Neural progenitor cell (in vitro differentiated cells): Measurements from ENCODE around the gene PSD. TPM values are rescaled to one million over a fixed set of nuclear protein-coding genes. Genes with fewer than 3 reads are reported as not detected.

Experiments used
- DNase-seq: peaks from one replicate; pipeline ENCODE4 v3.0.0-alpha.2; 2016; ENCODE audit warnings: low spot score
- H2AFZ ChIP-seq: fragments of 200-600 bp; sonication (generic); replicated peaks from 2 replicates; pipeline ENCODE4 v1.6.1; 2016; ENCODE audit warnings: antibody characterized with exemption
- H3F3A ChIP-seq: fragments of 200-600 bp; sonication (generic); 2 replicates; pipeline ENCODE4 v1.6.1; 2016; ENCODE audit warnings: antibody characterized with exemption, low read depth
- H3K27ac ChIP-seq: fragments of 200-600 bp; sonication (generic); 2 replicates; pipeline ENCODE4 v1.5.1; 2016; ENCODE audit warnings: mild to moderate bottlenecking
- H3K27me3 ChIP-seq: fragments of 200-600 bp; sonication (generic); 2 replicates; pipeline ENCODE4 v1.6.1; 2016; ENCODE audit warnings: mild to moderate bottlenecking, moderate library complexity
- H3K36me3 ChIP-seq: fragments of 200-600 bp; sonication (generic); 2 replicates; pipeline ENCODE4 v1.5.1; 2016
- H3K4me1 ChIP-seq: fragments of 200-600 bp; sonication (generic); 2 replicates; pipeline ENCODE4 v1.6.1; 2016; ENCODE audit warnings: mixed run types
- H3K4me2 ChIP-seq: fragments of 200-600 bp; sonication (generic); 2 replicates; pipeline ENCODE4 v1.6.1; 2016
- H3K4me3 ChIP-seq: fragments of 200-600 bp; sonication (generic); 2 replicates; pipeline ENCODE4 v1.5.1; 2016
- H3K79me2 ChIP-seq: fragments of 200-600 bp; sonication (generic); 2 replicates; pipeline ENCODE4 v1.6.1; 2016; ENCODE audit warnings: low read depth
- H3K9ac ChIP-seq: fragments of 200-600 bp; sonication (generic); 2 replicates; pipeline ENCODE4 v1.6.1; 2016
- H3K9me3 ChIP-seq: fragments of 200-600 bp; sonication (generic); 2 replicates; pipeline ENCODE4 v1.5.1; 2016; ENCODE audit warnings: low read depth
- H4K20me1 ChIP-seq: fragments of 200-600 bp; sonication (generic); 2 replicates; pipeline ENCODE4 v1.6.1; 2016; ENCODE audit warnings: low read depth
- H3K27ac Mint-ChIP-seq: 3 replicates; pipeline ENCODE4 v1.8.0; 2021; ENCODE audit warnings: mixed read lengths
- H3K27me3 Mint-ChIP-seq: 2 replicates; pipeline ENCODE4 v1.8.0; 2022; ENCODE audit warnings: low read depth, mild to moderate bottlenecking, inconsistent platforms, moderate library complexity, mixed read lengths; ENCODE audit not compliant: insufficient read depth
- H3K36me3 Mint-ChIP-seq: 3 replicates; pipeline ENCODE4 v1.8.0; 2021; ENCODE audit warnings: mixed read lengths
- H3K4me1 Mint-ChIP-seq: 3 replicates; pipeline ENCODE4 v1.8.0; 2021; ENCODE audit warnings: mixed read lengths
- H3K4me3 Mint-ChIP-seq: 3 replicates; pipeline ENCODE4 v1.8.0; 2021; ENCODE audit warnings: mild to moderate bottlenecking, moderate library complexity, mixed read lengths
- H3K9me3 Mint-ChIP-seq: 3 replicates; pipeline ENCODE4 v1.8.0; 2020; ENCODE audit warnings: mixed read lengths
- CTCF ChIP-seq: fragments of 200-600 bp; sonication (generic); IDR thresholded peaks from 2 replicates; pipeline ENCODE4 v1.5.1; 2017; ENCODE audit warnings: antibody characterized with exemption, mild to moderate bottlenecking
- EZH2 ChIP-seq: fragments of 200-600 bp; sonication (generic); IDR thresholded peaks from 2 replicates; pipeline ENCODE4 v1.6.1; 2017; ENCODE audit warnings: antibody characterized with exemption, mild to moderate bottlenecking, moderate library complexity
- EZH2phosphoT487 ChIP-seq: fragments of 200-600 bp; sonication (generic); IDR thresholded peaks from 2 replicates; pipeline ENCODE4 v1.6.1; 2017; ENCODE audit warnings: antibody characterized with exemption
- total RNA-seq: library from RNA; depleted of rRNA; stranded (reverse); fragments of >200 nt; gene quantifications from 2 replicates; pipeline ENCODE4 v1.2.3, GENCODE V29; 2015; ENCODE audit warnings: low replicate concordance

Gene PSD
- total RNA-seq, 1 donor from 2014 or later, result 0.09 TPM

DNA sequence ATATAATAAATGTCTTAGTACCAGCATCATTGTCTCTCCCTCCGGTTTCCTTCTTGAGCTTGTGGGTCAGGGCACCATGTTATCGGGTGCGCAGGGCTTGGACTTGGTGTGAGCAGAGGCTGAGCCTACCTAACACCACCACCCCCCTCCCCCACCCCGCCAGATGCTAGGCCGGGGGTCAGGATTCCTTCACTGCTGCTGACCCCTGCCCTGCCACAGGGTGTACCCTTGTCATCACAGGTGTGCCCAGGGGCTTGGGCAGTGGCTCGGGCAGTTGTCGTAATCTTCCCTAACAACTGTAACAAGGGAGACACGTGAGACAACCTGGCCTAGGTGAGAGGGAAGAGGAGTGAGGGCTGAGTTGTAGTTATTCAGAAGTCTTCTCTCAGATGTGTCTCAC is 35.7 kb downstream of the PSD start:
- Mint-ChIP-seq H3K27me3 (peaks cover 2% of the 10 kb centered on the region), H3K4me1 (no peaks in the 10 kb centered on the region), H3K4me3 (no peak overlapping the region), H3K9me3 (no peaks in the 10 kb centered on the region), H3K27ac (no peak overlapping the region), H3K36me3 (peaks cover 20% of the 10 kb centered on the region)
- Histone ChIP-seq H3K79me2 (no peaks in the 10 kb centered on the region), H3K9me3 (no peaks in the 10 kb centered on the region), H3K4me2 (no peak overlapping the region), H4K20me1 (no peaks in the 10 kb centered on the region), H3K9ac (no peak overlapping the region), H3F3A (peaks cover 4% of the 10 kb centered on the region), H3K27me3 (peaks cover 35% of the 10 kb centered on the region), H3K36me3 (no peaks in the 10 kb centered on the region), H3K27ac (no peak overlapping the region), H2AFZ (no peak overlapping the region), H3K4me1 (no peaks in the 10 kb centered on the region), H3K4me3 (no peak overlapping the region)
- no peak for DNase-seq
- no peak for TF ChIP-seq EZH2phosphoT487
- no peak for TF ChIP-seq EZH2
- no peak for TF ChIP-seq CTCF

GRCh38 chr10:102381983-102382382 is 36.6 kb downstream of the PSD start:
- peaks cover 2% of the 10 kb centered on the region for H3K27me3 Mint-ChIP-seq
- no peaks in the 10 kb centered on the region for H3K79me2 ChIP-seq
- H3K4me3 ChIP-seq, result no peak overlapping the region
- H3F3A ChIP-seq, result peaks cover 3% of the 10 kb centered on the region
- H3K4me1 Mint-ChIP-seq, result no peaks in the 10 kb centered on the region
- H3K9ac ChIP-seq, result no peak overlapping the region
- H3K36me3 Mint-ChIP-seq, result peaks cover 20% of the 10 kb centered on the region
- no peaks in the 10 kb centered on the region for H3K9me3 Mint-ChIP-seq
- H3K4me3 Mint-ChIP-seq, result no peak overlapping the region
- H3K36me3 ChIP-seq, result no peaks in the 10 kb centered on the region
- peaks cover 26% of the 10 kb centered on the region for H3K27me3 ChIP-seq
- H3K4me1 ChIP-seq, result no peaks in the 10 kb centered on the region
- no peak for DNase-seq
- no peak overlapping the region for H3K27ac ChIP-seq
- no peak overlapping the region for H3K4me2 ChIP-seq
- TF ChIP-seq CTCF (no peak), EZH2phosphoT487 (no peak), EZH2 (no peak)
- no peaks in the 10 kb centered on the region for H4K20me1 ChIP-seq
- H2AFZ ChIP-seq, result no peak overlapping the region
- no peaks in the 10 kb centered on the region for H3K9me3 ChIP-seq
- H3K27ac Mint-ChIP-seq, result no peak overlapping the region

GRCh38 chr10:102379383-102379782 is 39.2 kb downstream of the PSD start:
- Histone ChIP-seq H3K27ac (no peak overlapping the region), H3K79me2 (no peaks in the 10 kb centered on the region), H3K9ac (no peak overlapping the region), H3K27me3 (no peaks in the 10 kb centered on the region), H2AFZ (no peak overlapping the region), H3K4me1 (no peaks in the 10 kb centered on the region), H4K20me1 (no peaks in the 10 kb centered on the region), H3K9me3 (no peaks in the 10 kb centered on the region), H3F3A (peaks cover 6% of the 10 kb centered on the region), H3K4me2 (no peak overlapping the region), H3K36me3 (no peaks in the 10 kb centered on the region), H3K4me3 (no peak overlapping the region)
- TF ChIP-seq EZH2 (no peak), CTCF (no peak), EZH2phosphoT487 (no peak)
- H3K27me3 Mint-ChIP-seq, result peaks cover 4% of the 10 kb centered on the region
- DNase-seq, result no peak
- no peak overlapping the region for H3K4me3 Mint-ChIP-seq
- peaks cover 26% of the 10 kb centered on the region for H3K36me3 Mint-ChIP-seq
- no peak overlapping the region for H3K27ac Mint-ChIP-seq
- H3K4me1 Mint-ChIP-seq, result no peaks in the 10 kb centered on the region
- no peaks in the 10 kb centered on the region for H3K9me3 Mint-ChIP-seq
